Upper lobe of left lung (tissue), 4 donors: ENCODE data around the gene SCUBE1.

Source experiments
- POLR2A ChIP-seq, 4 donors: fragments of 450-650 bp; IDR thresholded peaks; one replicate each; pipeline ENCODE4 v1.5.1; 2016 to 2017; ENCODE audit warnings: antibody characterized with exemption in 4 of 4, mild to moderate bottlenecking in 2 of 4
- TF ChIP-seq, protein P1 (sequence below), 6 experiments: fragments of 450-650 bp in 4 of 6; fragments of 200-600 bp in 2 of 6; sonication (generic) in 2 of 6; IDR thresholded peaks; one replicate each; pipeline ENCODE4 v1.5.1; 2016 to 2019; ENCODE audit warnings: antibody characterized with exemption in 6 of 6

DNA sequence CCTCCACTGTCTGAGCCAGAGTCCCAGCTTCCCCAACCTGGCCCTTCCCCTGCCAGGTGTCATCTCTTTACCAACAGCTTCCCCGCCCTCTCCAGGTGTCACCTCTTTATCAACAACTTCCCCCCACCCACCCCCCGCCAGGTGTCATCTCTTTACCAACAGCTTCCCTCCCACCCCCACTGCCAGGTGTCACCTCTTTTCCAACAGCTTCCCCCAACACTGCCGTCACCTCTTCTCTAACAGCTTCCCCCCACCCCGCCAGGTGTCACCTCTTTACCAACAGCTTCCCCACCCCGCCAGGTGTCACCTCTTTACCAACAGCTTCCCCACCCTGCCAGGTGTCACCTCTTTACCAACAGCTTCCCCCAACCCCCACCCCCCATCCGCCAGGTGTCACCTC lies 126.4 kb downstream of the SCUBE1 start:
- TF ChIP-seq, protein P1, sequence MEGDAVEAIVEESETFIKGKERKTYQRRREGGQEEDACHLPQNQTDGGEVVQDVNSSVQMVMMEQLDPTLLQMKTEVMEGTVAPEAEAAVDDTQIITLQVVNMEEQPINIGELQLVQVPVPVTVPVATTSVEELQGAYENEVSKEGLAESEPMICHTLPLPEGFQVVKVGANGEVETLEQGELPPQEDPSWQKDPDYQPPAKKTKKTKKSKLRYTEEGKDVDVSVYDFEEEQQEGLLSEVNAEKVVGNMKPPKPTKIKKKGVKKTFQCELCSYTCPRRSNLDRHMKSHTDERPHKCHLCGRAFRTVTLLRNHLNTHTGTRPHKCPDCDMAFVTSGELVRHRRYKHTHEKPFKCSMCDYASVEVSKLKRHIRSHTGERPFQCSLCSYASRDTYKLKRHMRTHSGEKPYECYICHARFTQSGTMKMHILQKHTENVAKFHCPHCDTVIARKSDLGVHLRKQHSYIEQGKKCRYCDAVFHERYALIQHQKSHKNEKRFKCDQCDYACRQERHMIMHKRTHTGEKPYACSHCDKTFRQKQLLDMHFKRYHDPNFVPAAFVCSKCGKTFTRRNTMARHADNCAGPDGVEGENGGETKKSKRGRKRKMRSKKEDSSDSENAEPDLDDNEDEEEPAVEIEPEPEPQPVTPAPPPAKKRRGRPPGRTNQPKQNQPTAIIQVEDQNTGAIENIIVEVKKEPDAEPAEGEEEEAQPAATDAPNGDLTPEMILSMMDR (IDR thresholded peaks at IDR 0.05) = no peak
- TF ChIP-seq POLR2A (IDR thresholded peaks at IDR 0.05) = no peak
